ENCODE data around the gene TRIM2.

The TRIM2 gene

DNA sequence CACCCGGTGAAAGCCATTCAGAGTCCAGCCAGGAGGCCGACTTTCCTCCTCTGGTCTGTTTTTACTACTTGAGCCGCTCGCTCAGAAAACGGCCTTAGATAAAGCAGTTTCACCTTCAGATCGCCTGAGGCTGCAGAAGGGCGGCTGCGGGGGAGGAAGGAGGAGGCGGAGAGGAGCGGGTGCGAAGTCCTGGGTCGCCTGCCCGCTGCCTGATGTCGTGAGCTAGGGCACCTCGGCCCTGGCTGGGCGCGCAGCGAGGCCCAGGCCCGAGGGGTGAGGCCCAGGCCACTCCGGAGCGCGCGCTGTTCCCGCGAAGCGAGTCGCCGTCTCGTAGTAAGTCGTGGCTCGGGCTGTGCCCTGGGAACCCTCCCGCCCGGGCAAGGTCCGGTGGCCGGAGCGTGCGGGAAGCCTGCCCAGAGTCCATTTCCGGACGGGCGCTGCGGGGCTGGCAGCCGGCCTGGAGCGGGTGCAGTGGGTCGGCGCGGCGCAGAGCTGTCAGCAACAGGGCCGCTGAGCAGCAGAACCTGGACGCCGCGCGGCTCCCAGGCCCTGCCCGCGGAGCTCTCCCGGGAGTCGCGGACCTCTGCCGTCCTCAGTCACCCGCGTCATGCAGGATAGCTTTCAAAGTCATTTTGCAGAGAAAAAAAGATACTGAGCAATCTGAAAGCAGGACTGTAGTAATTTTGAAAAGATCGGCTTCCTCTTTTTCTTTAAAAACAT, 18.6 kb downstream of the TRIM2 start:
- Histone ChIP-seq H3K36me3 (ENCODE audit: insufficient read depth, insufficient read length, low read length) (no peaks in the 10 kb centered on the region), H3K27me3 (ENCODE audit: insufficient read depth, insufficient read length) (no peaks in the 10 kb centered on the region), H3K9ac (ENCODE audit: insufficient read length, low read depth) (peak overlapping the region; percentile 87), H3K9me3 (ENCODE audit: insufficient read depth, low read length) (peaks cover 6% of the 10 kb centered on the region; the same call in 1 of the 2 replicates), H3K4me3 (ENCODE audit: insufficient read length, low read depth) (peak overlapping the region; percentile 71), H3K4me1 (ENCODE audit: insufficient read depth, insufficient read length) (peaks cover 4% of the 10 kb centered on the region)
- no peak for DNase-seq (ENCODE audit: low read depth, low spot score)
- TF ChIP-seq YY1 (IDR thresholded peaks at IDR 0.05; ENCODE audit: insufficient read depth, insufficient read length) (no peak), SUZ12 (IDR thresholded peaks at IDR 0.05; ENCODE audit: extremely low read depth, insufficient read depth, insufficient read length) (no peak), ZNF274 (IDR thresholded peaks at IDR 0.05; ENCODE audit: low read depth, low read length) (no peak)

DNA sequence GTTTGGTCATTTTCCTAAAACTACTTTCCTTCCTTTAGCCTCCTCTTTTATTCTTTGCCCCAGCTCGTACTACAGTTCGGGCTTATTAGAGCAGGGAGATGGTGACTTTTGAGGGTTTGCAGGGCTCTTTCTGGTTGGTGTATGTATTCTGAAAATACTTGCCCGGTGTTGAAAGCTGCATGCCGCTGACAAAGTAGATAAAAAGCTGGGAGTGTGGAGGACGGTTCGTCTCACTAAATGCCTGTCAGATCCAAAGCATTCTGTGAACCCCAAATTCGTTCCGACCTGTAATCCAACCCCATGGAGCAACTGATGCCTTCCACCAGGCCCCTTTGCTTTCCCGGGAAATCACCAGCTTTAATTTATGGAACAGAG, 19.2 kb downstream of the TRIM2 start:
- DNase-seq (ENCODE audit: low read depth, low spot score) = no peak
- TF ChIP-seq ZNF274 (IDR thresholded peaks at IDR 0.05; ENCODE audit: low read depth, low read length) = no peak
- Histone ChIP-seq H3K4me3 (ENCODE audit: insufficient read length, low read depth) (peak overlapping the region; percentile 71), H3K27me3 (ENCODE audit: insufficient read depth, insufficient read length) (no peaks in the 10 kb centered on the region), H3K9ac (ENCODE audit: insufficient read length, low read depth) (peak overlapping the region; percentile 87), H3K9me3 (ENCODE audit: insufficient read depth, low read length) (peaks cover 6% of the 10 kb centered on the region; the same call in 1 of the 2 replicates), H3K36me3 (ENCODE audit: insufficient read depth, insufficient read length, low read length) (no peaks in the 10 kb centered on the region), H3K4me1 (ENCODE audit: insufficient read depth, insufficient read length) (peaks cover 4% of the 10 kb centered on the region)

DNA sequence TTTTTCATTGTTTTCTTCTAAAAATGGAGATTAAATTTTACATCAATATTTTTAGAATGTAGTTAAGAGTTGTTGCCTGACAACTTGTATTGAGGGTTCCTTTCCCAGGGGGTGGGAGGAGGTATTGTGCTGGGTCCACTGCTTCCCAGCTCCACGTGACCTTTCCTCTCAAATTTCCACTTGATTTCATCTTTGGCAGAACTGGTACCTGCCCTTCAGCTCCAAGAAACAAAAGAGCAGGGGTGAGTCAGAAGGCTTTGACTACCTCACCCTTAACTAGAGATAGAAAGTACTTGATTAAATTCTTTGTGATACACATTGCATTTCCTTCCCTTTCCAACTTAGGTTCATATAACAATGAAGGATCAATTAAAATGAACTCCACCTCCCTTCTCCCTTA, 19.7 kb downstream of the TRIM2 start:
- Histone ChIP-seq H3K4me1 (ENCODE audit: insufficient read depth, insufficient read length) (peaks cover 4% of the 10 kb centered on the region), H3K9me3 (ENCODE audit: insufficient read depth, low read length) (peaks cover 6% of the 10 kb centered on the region; the same call in 1 of the 2 replicates), H3K4me3 (ENCODE audit: insufficient read length, low read depth) (no peak overlapping the region), H3K27me3 (ENCODE audit: insufficient read depth, insufficient read length) (no peaks in the 10 kb centered on the region), H3K9ac (ENCODE audit: insufficient read length, low read depth) (no peak overlapping the region), H3K36me3 (ENCODE audit: insufficient read depth, insufficient read length, low read length) (no peaks in the 10 kb centered on the region)
- DNase-seq (ENCODE audit: low read depth, low spot score) = no peak
- no peak for TF ChIP-seq YY1 (IDR thresholded peaks at IDR 0.05; ENCODE audit: insufficient read depth, insufficient read length)
- no peak for TF ChIP-seq ZNF274 (IDR thresholded peaks at IDR 0.05; ENCODE audit: low read depth, low read length)
- TF ChIP-seq SUZ12 (IDR thresholded peaks at IDR 0.05; ENCODE audit: extremely low read depth, insufficient read depth, insufficient read length) = no peak

DNA sequence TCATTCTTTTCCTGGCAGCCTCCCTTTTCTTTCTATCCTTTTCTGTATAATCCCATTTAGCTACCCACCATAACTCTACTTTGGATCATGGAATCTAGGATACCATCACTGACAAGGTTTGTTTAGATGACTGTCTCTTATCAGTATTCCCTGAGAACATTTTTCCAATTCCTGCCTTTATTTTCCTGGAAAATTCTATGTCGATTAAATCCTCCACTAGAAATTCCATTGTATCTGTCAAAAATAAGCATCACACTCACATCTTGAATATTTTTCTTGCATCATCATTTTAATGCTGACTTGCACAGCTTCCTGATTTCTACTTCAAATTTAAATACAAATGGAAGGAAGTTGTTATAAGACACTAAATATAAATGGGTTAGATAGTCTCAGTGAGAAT, 20.2 kb downstream of the TRIM2 start:
- TF ChIP-seq ZNF274 (IDR thresholded peaks at IDR 0.05; ENCODE audit: low read depth, low read length) (no peak), SUZ12 (IDR thresholded peaks at IDR 0.05; ENCODE audit: extremely low read depth, insufficient read depth, insufficient read length) (no peak), YY1 (IDR thresholded peaks at IDR 0.05; ENCODE audit: insufficient read depth, insufficient read length) (no peak)
- H3K4me3 ChIP-seq (ENCODE audit: insufficient read length, low read depth) = no peak overlapping the region
- no peak overlapping the region for H3K9ac ChIP-seq (ENCODE audit: insufficient read length, low read depth)
- no peak for DNase-seq (ENCODE audit: low read depth, low spot score)
- H3K27me3 ChIP-seq (ENCODE audit: insufficient read depth, insufficient read length) = no peaks in the 10 kb centered on the region
- H3K4me1 ChIP-seq (ENCODE audit: insufficient read depth, insufficient read length) = peaks cover 4% of the 10 kb centered on the region
- H3K36me3 ChIP-seq (ENCODE audit: insufficient read depth, insufficient read length, low read length) = no peaks in the 10 kb centered on the region
- peaks cover 6% of the 10 kb centered on the region; the same call in 1 of the 2 replicates for H3K9me3 ChIP-seq (ENCODE audit: insufficient read depth, low read length)

DNA sequence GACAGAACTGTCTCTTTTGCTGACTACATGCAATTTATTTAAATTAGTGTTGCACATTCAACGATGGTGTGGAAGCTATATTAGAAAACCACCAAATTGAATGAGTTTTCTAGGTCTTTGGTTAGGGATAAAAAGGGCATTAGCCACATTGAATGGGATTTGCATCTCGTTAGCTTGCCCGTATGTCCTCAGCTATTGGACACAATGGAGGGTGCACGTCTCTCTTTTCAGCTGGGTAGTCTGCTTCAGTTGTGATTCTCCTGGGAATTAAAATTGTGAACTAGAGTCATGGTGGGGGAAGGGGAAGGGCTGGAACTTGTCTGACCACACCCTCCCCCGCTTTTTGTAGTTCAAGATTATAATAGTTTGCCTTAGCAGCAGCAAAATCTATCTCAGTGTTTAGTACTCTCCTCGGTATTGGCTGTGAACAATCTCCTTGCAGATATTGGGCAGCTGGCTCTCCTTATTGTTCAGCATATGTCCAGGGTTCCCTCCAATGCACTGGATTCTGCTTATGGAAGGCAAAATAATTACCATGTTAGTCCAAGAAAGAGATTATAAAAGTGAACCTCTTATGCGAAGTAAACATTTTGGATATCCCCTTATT, 23.3 kb downstream of the TRIM2 start:
- no peaks in the 10 kb centered on the region for H3K27me3 ChIP-seq (ENCODE audit: insufficient read depth, insufficient read length)
- no peak overlapping the region for H3K4me3 ChIP-seq (ENCODE audit: insufficient read length, low read depth)
- H3K4me1 ChIP-seq (ENCODE audit: insufficient read depth, insufficient read length) = peaks cover 2% of the 10 kb centered on the region
- no peak for DNase-seq (ENCODE audit: low read depth, low spot score)
- peaks cover 6% of the 10 kb centered on the region; the same call in 1 of the 2 replicates for H3K9me3 ChIP-seq (ENCODE audit: insufficient read depth, low read length)
- TF ChIP-seq YY1 (IDR thresholded peaks at IDR 0.05; ENCODE audit: insufficient read depth, insufficient read length) (no peak), SUZ12 (IDR thresholded peaks at IDR 0.05; ENCODE audit: extremely low read depth, insufficient read depth, insufficient read length) (no peak), ZNF274 (IDR thresholded peaks at IDR 0.05; ENCODE audit: low read depth, low read length) (no peak)
- H3K36me3 ChIP-seq (ENCODE audit: insufficient read depth, insufficient read length, low read length) = no peaks in the 10 kb centered on the region
- H3K9ac ChIP-seq (ENCODE audit: insufficient read length, low read depth) = no peak overlapping the region

DNA sequence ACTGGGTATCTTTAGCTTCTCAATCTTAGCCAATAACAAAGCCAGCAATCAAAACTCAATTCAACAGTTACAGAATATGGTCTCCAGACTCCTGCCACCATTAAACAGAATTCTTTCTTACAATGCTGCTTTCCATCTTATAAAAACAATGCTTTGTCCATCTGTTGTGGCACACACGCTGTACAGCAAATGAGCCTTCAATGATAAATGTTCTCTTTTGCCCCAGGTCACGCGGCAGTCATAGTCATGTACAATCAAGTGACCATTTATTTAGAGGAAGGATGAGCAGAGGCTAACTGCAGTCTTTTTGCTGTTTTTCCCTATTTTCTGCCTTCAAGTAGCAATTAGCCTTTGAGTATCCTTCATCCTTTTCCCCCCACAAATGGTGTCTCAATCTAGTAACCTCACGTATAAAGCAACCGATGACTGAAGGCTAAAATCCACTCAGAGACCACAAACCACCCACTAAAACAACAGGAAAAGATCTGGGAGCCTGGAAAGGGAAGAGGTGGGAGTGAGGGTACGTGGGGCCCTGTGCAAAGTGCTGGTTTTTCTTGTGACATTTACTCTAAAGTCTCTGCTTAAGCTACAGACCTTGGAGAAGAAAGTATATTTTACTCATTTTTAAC, 24.4 kb downstream of the TRIM2 start:
- no peak overlapping the region for H3K9ac ChIP-seq (ENCODE audit: insufficient read length, low read depth)
- no peak for DNase-seq (ENCODE audit: low read depth, low spot score)
- peaks cover 2% of the 10 kb centered on the region for H3K4me1 ChIP-seq (ENCODE audit: insufficient read depth, insufficient read length)
- TF ChIP-seq SUZ12 (IDR thresholded peaks at IDR 0.05; ENCODE audit: extremely low read depth, insufficient read depth, insufficient read length) = no peak
- no peak for TF ChIP-seq YY1 (IDR thresholded peaks at IDR 0.05; ENCODE audit: insufficient read depth, insufficient read length)
- no peak for TF ChIP-seq ZNF274 (IDR thresholded peaks at IDR 0.05; ENCODE audit: low read depth, low read length)
- H3K27me3 ChIP-seq (ENCODE audit: insufficient read depth, insufficient read length) = no peaks in the 10 kb centered on the region
- no peaks in the 10 kb centered on the region for H3K36me3 ChIP-seq (ENCODE audit: insufficient read depth, insufficient read length, low read length)
- H3K4me3 ChIP-seq (ENCODE audit: insufficient read length, low read depth) = no peak overlapping the region
- H3K9me3 ChIP-seq (ENCODE audit: insufficient read depth, low read length) = peaks cover 6% of the 10 kb centered on the region; the same call in 1 of the 2 replicates

DNA sequence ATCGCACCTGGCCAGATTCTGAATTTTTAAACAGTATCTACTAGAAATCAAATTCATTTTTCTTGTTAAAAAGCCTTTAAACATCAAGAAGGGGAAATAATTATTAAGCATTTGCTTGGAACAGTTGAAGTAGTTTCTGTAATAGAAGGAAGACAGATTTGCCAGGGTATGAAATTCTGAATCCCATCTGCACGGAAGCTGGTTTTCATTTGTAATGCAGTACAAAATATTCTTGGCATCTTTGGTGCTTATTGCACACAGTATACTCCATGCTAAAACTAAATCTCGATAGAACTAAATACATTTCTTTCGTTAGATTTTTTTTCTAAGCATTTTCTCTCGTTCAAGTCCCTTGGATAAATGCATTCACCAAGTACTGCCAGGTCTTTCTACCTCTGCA, 25.3 kb downstream of the TRIM2 start:
- H3K9me3 ChIP-seq (ENCODE audit: insufficient read depth, low read length) = peaks cover 6% of the 10 kb centered on the region; the same call in 1 of the 2 replicates
- H3K4me3 ChIP-seq (ENCODE audit: insufficient read length, low read depth) = no peak overlapping the region
- no peak overlapping the region for H3K9ac ChIP-seq (ENCODE audit: insufficient read length, low read depth)

More for the DNA sequence above, 25.3 kb downstream of the TRIM2 start:
- DNase-seq (ENCODE audit: low read depth, low spot score) = no peak
- no peaks in the 10 kb centered on the region for H3K4me1 ChIP-seq (ENCODE audit: insufficient read depth, insufficient read length)
- H3K36me3 ChIP-seq (ENCODE audit: insufficient read depth, insufficient read length, low read length) = no peaks in the 10 kb centered on the region
- TF ChIP-seq YY1 (IDR thresholded peaks at IDR 0.05; ENCODE audit: insufficient read depth, insufficient read length) (no peak), SUZ12 (IDR thresholded peaks at IDR 0.05; ENCODE audit: extremely low read depth, insufficient read depth, insufficient read length) (no peak), ZNF274 (IDR thresholded peaks at IDR 0.05; ENCODE audit: low read depth, low read length) (no peak)
- no peaks in the 10 kb centered on the region for H3K27me3 ChIP-seq (ENCODE audit: insufficient read depth, insufficient read length)
